ENCODE data around the gene PCMTD2. TPM values are rescaled to one million over a fixed set of nuclear protein-coding genes. Genes with fewer than 3 reads are reported as not detected.

PCMTD2 gene
- total RNA-seq, 1 experiment from 2014 or later = 50.9 TPM

GRCh38 chr20:64273109-64273508 is 17.6 kb downstream of the PCMTD2 start:
- TF ChIP-seq E2F1 (CRISPR knock-in tag; IDR thresholded peaks at IDR 0.05) = no peak
- no peak for TF ChIP-seq ZBTB21 (CRISPR knock-in tag; IDR thresholded peaks at IDR 0.05; ENCODE audit: borderline replicate concordance)
- TF ChIP-seq ZNF396 (CRISPR knock-in tag; IDR thresholded peaks at IDR 0.05; ENCODE audit: borderline replicate concordance) = no peak
- TF ChIP-seq OVOL2 (CRISPR knock-in tag; IDR thresholded peaks at IDR 0.05; ENCODE audit: borderline replicate concordance) = no peak
- no peak for TF ChIP-seq ZNF512 (CRISPR knock-in tag; IDR thresholded peaks at IDR 0.05; ENCODE audit: borderline replicate concordance)
- no peak for TF ChIP-seq MAX (CRISPR knock-in tag; IDR thresholded peaks at IDR 0.05)
- no peak for TF ChIP-seq SOX15 (CRISPR knock-in tag; IDR thresholded peaks at IDR 0.05)
- TF ChIP-seq ZSCAN18 (CRISPR knock-in tag; IDR thresholded peaks at IDR 0.05) = no peak
- TF ChIP-seq FOXP4 (CRISPR knock-in tag; IDR thresholded peaks at IDR 0.05) = no peak
- TF ChIP-seq SMAD4 (CRISPR knock-in tag; IDR thresholded peaks at IDR 0.05) = no peak
- ChIA-PET POLR2A (no interaction called here), CTCF (no interaction called here)
- Mint-ChIP-seq H3K9me3 (peaks cover 14% of the 10 kb centered on the region), H3K36me3 (peaks cover 28% of the 10 kb centered on the region), H3K27me3 (ENCODE audit: low read depth) (no peaks in the 10 kb centered on the region), H3K4me1 (0 out of 2 replicates have a peak, but pooled peaks cover 2% of the 10 kb centered on the region), H3K4me3 (no peak overlapping the region), H3K27ac (no peak overlapping the region)
- ATAC-seq (no peak), DNase-seq (ENCODE audit: low spot score) (no peak)

GRCh38 chr20:64276817-64277216 is 21.3 kb downstream of the PCMTD2 start:
- TF ChIP-seq USF1 (CRISPR knock-in tag; IDR thresholded peaks at IDR 0.05) = no peak
- no peak for TF ChIP-seq ZNF396 (CRISPR knock-in tag; IDR thresholded peaks at IDR 0.05; ENCODE audit: borderline replicate concordance)
- no peak for TF ChIP-seq CDX4 (CRISPR knock-in tag; IDR thresholded peaks at IDR 0.05; ENCODE audit: borderline replicate concordance)
- TF ChIP-seq CTCF (IDR thresholded peaks at IDR 0.05) = no peak
- TF ChIP-seq TCF7 (CRISPR knock-in tag; IDR thresholded peaks at IDR 0.05; ENCODE audit: low read depth) = no peak
- TF ChIP-seq ZNF232 (CRISPR knock-in tag; IDR thresholded peaks at IDR 0.05) = no peak
- no peak for TF ChIP-seq ZNF138 (CRISPR knock-in tag; conservative IDR thresholded peaks at IDR 0.05)
- TF ChIP-seq PREB (CRISPR knock-in tag; IDR thresholded peaks at IDR 0.05; ENCODE audit: borderline replicate concordance) = no peak
- TF ChIP-seq IRF1 (CRISPR knock-in tag; IDR thresholded peaks at IDR 0.05) = no peak
- TF ChIP-seq AR (CRISPR knock-in tag; IDR thresholded peaks at IDR 0.05) = no peak
- TF ChIP-seq OVOL2 (CRISPR knock-in tag; IDR thresholded peaks at IDR 0.05; ENCODE audit: borderline replicate concordance) = no peak
- H3K27me3 Mint-ChIP-seq (ENCODE audit: low read depth) = no peaks in the 10 kb centered on the region; the same call in 1 of the 2 replicates
- H3K9me3 Mint-ChIP-seq = peaks cover 25% of the 10 kb centered on the region
- H3K4me1 Mint-ChIP-seq = no peaks in the 10 kb centered on the region
- CTCF ChIA-PET = no interaction called here
- no peak overlapping the region for H3K27ac Mint-ChIP-seq
- H3K4me3 Mint-ChIP-seq = no peak overlapping the region
- peaks cover 16% of the 10 kb centered on the region for H3K36me3 Mint-ChIP-seq
- POLR2A ChIA-PET = no interaction called here
- no peak for ATAC-seq
- DNase-seq (ENCODE audit: low spot score) = no peak

Measured in WTC11 (cell line).